Hepatic stellate cell (primary cell): ENCODE measurements around the gene NSD1.

Experiments
- DNase-seq: peaks from one replicate; pipeline ENCODE4 v3.0.0; 2011; ENCODE audit warnings: low spot score

Gene NSD1

DNA sequence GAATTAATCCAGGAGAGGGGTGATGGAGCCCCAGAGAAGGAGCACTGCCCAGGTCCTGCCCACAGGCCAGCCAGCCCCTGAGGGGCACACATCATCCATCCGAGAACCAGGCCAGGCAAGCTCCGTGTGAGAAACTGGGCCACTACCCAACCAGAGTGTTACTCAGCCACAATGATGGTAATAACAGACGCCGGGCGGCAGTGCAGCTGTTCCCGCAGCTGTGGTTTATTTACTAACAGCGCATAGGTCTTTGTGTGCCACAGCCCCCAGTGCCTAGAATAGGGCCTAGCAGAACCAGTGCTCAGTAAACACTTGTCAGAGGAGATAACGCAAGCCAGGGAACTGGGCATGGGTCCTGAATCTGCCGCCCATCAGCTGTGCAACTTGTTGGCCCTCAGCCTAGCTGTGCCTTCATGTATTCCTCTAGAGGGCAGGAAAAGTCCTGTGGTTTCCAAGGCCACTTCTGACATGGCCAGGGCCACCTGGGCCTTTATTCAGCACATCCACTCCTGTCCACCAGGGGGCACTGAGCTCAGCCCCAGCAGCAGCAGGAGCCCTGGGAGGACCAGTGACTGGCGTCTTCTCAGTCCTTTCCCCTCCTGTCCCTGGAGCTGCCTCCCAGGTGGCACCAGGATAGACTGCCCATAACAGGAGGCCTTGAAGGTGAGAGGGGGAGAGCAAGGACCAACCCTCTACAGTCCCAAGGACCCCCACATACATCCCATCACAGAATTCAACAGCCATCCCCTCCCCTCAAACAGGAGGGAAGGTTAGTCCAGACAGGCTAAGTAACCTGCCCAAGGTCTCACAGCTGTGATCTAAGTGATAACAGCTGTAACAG is 176.0 kb downstream of the NSD1 start:
- DNase-seq = peak; percentile 78

DNA sequence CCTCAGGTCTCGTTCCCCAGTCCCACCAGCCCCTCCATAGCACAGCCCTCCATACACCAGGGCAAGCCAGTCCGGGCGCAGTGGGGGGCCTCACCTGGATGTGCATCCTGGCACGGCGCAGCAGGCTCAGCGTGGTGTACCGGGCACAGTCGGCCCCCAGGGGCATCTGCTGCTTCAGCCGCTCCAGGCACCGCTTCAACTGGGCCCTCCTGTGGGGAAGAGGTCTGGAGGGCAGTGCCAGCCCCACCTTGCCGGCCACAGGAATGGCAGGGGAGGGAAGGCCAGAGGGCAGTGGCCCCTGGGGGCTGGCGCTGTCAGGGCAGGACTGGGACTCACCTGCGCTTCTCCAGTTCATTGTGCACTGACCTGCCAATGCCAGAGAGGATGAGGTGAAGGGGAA is 176.8 kb downstream of the NSD1 start:
- no peak for DNase-seq

DNA sequence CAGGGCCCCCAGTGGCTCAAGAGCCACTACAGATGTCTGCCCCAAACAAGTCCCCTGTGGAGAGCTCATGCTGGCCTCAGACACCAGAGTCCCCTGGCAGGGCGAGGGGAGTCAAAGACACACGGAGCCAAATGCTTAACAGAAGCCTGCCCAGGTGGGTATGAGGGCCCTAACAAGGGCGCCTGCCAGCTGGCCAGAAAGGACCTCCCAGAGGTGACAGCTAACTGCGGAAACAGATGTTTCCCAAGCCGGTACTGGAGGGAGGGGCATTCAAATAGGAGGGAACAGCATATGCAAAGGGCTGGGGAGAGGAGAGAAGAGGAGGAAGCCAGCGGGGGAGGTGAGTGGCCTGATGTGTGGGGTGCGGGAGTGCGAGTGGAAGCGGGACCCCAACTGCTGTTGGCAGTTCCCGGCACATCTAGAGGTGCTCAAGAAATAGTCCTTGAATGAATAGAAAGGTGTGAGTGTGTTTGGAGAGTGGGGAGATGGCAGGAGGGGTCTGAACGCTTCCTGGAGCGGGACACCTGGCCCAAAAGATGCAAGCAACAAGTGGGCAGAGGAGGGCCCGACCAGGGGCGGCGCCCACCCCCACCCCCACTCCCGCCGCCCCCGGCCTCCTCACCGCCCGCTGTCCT is 177.3 kb downstream of the NSD1 start:
- no peak for DNase-seq

DNA sequence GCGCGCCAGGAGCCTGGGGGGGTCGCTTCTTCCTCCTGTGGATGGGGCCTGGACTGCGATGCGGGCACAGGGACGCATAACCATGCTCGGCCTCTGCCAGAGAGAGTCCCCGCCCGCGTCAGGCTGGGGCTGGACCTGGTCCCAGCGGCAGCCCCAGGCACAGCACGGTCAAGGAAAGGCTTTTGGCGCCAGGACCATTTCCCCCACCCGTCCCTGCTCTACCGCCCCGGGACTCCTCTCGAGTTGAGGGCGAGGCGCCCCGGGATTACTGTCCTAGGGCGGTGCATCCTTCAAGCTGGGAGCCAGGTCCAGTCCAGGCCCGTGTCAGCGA is 177.8 kb downstream of the NSD1 start:
- DNase-seq = peak; percentile 59

DNA sequence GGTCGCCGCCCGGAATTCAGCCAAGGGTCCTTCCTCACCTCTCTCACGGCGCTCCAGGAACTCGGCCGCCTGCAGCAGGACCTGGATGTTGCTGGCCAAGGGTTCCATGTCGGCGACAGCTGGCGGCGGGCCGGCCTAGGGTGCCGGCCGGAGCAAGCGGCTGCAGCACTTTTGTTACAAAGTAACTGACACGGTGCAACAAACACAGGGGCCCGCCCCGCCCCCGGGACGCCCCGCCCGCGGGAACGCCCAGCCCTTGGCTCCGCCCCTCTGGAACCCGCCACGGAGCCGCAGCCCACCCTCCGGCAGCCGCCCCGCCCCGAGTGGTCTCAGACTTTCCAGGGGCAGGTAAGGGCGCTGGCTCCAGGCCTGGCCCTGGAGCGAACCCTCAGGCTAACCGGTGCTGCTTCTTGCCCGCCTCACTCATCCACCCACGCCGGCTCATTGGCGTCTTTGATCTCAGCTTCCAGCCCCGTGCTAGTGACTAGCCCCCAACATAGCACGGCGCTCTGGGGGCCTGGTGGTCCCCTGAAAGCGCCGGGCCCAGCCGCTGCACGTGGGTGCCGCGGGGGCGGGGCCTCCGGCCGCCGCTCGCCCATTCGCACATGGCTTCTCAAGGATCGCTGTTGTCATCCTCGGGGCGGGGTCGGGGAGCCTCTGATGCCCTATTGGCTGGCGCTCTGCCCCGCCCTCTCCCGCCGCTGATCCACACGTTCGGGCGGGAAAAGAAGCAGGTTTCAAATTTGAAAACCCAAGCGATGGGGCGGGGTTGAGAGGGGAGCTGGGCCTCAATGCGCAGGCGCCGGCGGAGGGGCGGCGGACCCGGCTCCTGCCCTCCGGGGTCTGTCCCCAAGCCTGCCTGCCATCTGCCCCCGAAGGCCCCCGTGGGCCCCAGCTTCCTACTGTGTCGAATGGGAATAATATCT is 178.4 kb downstream of the NSD1 start, which contains the start of gene MXD3:
Gene MXD3, minus strand, starts transcription at position 176 of the 926 bp plus-strand sequence. Its CDS starts 68 bp downstream, at position 108.
- peak; percentile 99 for DNase-seq

DNA sequence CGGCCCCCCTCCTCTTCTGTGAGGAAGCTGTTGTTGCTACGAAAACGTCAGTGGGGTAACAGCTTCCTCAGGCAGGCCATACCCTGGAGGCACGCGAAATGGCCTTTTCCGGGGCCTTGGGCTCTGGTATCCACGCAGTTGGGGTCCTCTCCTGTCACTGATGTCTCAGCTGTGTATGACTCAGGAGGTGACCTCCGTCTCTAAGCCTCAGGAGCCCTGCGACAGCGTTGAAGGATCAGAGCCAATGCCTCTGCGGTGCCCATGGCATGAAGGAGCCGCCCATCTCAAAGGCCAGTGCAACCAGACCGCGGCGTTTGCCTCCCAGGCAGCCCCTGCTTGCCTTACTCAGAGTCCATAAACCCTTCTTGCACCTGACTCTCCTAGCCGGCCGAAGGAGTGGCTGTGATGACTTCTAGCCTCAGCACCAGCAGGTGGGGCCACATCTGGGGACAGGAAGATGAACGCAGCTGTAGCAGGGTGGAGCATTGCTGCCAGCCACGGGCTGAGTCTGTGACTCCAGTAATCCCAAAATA is 179.1 kb downstream of the NSD1 start:
- no peak for DNase-seq

DNA sequence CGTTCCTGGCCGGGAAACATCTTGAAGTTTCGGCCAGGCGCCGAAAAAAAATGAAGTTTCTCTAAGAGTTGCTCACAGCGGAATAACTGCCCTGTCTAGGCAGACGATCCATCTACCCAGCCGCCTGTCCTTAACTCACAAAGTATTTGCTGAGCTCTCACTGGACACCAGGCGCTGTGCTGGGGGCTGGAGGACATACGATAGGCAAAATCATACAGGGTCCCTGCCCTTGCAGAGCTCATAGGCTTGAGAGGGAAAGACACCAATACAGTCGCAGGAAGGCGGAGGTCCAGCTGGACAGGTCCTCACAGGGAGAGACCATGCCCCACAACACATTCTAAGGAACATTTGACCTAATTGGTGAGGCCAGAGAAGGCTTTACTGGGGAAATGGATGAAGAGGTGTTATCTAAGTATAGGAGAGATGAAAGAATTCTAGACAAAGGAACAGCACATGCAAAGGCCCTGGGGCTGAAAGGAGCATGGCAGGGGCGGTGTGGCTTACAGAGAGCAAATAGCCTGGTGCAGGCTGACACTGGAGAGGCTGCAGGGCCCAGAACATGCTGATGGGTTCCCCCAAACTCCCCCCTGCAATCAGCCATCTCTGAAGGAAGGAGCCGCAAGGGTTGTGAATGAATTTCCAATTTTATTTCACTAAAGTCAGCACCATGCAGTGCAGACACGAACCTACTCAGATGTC is 180.1 kb downstream of the NSD1 start:
- DNase-seq = no peak

DNA sequence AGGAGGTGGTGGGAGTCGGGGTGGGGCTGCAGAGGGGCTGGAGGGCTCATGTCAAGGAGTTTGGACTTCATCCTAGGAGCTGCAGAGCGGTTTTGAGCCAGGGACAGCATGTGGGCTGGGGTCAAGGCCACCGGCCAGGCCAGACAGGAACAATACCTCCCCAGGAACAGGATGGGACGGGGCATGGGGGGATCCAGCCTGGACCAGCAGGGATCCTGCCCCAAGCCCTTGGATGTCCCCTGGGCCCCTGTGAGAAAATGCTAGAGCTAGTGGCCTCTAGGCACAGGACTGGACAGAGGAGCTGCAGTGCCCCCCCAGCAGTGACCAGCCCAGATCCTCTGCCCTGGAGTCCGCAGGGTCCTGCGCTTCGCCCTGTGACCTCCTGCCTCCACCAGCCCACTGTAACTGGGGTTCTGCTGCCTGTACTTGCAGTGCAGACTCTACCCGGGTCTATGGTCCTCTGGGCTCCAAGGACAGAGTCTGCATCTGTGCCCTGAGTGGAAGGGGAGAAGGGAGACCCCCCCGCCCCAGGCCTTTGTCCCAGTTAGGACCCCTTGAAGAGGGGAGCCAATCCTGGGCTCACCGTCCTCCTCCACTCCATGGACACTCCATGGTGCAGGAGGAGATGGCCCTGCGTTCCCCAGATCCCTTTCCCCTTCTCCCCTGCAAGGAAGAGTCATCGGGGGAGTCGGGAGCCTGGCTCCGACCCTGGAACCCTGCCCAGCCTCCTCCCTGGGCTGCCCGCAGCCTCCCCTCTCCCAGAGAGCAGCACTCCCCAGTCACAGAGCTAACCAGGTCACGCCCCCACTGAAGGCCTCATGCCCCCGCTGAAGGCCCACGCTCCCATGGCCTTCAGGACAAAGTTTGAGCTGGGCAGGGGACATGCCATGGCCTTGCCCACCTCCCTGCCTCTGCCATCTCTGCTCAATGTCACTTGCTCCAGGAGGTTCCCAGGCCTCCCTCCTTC is 181.1 kb downstream of the NSD1 start:
- DNase-seq = no peak

DNA sequence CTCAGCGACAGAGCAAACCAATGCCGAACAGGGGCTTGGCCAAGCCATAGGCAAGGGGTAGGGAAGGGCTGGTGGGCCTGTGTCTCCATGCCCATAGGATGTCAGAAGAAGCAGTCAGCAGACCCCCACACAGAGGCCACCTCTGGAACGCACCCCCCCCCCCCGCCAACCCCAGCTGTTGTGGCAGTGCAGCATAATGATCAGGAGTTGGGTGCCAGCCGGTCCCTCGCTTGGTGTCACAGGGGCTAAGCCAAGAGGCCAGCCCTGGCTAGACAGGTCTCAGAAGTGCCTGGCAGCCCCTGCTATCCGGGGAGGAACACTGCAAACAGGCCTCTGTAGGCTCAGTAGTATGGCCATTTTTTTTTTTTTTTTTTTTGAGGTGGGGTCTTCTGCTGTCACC is 181.8 kb downstream of the NSD1 start:
- DNase-seq = no peak

DNA sequence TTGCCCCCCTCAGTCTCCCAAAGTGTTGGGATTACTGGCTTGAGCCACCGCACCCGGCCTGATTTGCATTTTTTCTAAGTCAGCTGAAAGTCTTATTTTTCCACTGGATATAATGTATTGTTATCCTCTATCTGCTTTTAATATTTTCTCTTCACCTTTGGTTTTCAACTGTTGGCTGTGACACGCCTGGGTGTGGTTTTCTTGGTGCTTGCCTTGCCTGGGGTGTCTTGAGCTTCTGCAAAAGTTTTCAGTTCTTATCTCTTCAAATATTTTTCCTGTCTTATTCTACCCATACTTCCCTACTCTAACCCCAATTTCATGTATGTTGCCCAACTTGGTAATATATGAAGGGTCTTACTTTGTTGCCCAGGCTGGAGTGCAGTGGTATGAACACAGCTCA is 182.4 kb downstream of the NSD1 start:
- DNase-seq = no peak

DNA sequence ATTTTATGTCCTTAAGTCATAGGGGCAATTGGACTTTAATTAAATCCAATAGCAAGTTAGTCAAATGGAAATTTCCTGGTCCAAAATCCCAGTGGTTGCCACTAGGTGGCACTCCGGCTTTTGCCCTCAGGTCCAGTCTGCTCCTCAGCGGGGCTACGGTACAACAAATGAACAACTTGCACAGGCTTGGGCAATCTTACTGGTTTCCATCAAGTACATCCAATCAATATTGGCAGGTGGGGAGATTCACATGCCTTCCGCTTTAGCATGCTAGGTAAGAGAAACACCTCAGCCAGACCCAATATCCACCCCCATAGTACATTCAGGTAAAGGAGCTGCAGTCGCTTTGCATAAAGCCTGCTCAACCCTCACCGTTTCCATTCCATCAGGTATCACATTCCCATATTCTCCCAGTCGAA is 184.4 kb downstream of the NSD1 start:
- peak; percentile 74 for DNase-seq

DNA sequence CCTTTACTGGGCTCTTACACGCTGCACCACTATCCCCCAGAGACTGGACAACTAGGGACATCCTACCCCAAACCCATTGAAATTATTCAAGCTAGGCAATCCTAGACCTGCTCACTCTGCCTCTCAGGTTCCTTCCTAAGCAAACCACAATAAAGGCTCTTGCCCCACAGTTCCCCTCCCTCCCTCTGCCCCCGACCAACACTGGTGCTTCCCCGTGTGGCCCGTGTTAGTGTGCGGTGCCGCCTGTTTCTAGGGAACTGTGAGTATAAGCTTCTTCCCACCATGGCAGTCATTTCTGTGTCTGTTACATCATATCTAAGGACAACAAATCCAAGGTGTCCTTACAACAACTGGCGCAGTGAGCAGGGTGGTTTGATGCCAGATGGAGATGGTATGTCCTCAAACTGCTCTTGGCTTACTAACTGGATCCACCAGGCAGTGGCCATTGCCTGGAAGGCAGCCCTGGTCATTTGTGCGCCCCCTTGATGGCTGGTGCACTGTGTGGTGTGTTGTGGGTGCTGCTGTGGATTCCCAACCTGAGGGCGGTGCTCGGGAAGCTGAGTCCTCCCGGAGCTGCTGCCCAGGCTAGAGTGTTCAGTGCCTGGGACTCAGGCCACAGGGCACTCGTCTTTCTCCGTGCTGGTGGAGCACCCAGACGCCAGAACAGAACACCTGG is 186.5 kb downstream of the NSD1 start:
- no peak for DNase-seq

DNA sequence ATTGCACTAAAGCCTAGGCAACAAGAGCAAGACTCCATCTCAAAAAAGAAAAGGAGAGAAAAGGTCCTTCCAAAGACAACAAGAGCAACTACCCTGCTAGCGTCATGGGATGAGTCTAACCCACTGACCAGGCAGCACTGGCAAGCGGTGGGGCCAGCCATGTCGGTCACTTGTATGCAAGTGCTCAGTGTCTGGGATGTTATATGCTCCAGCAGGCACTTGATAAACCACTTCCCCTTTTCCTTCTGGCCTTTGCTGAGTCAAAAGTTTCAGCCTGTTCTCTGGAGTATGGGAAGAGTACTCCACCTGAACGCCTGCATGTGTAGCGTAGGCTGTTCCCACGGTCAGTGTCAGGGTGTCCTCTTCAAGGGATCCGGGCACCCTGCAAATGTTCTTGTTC is 187.3 kb downstream of the NSD1 start:
- DNase-seq = no peak

DNA sequence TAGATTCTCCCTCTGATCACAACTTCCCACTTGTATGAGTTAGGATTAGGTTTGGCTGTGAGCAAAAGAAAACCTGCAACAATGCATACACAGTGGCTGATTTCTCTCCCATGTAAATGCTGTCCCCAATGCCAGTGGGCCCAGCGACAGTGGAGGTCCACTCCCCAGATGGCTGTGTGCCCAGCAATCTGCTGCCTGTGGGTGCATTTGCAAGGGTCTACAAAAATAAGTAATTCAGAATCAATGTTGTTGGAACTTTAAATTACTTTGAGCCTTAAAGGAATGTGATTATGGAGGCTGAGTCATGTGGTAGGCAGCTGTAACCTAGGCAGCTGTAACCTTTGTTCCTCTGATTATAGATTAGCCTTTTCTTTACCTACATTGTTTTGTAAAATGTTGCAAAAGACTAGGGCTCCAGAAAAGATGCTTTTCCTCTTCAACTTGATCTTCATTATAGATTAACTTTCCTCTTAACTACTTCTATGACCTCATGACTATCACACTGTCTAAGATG is 192.4 kb downstream of the NSD1 start:
- DNase-seq = no peak

DNA sequence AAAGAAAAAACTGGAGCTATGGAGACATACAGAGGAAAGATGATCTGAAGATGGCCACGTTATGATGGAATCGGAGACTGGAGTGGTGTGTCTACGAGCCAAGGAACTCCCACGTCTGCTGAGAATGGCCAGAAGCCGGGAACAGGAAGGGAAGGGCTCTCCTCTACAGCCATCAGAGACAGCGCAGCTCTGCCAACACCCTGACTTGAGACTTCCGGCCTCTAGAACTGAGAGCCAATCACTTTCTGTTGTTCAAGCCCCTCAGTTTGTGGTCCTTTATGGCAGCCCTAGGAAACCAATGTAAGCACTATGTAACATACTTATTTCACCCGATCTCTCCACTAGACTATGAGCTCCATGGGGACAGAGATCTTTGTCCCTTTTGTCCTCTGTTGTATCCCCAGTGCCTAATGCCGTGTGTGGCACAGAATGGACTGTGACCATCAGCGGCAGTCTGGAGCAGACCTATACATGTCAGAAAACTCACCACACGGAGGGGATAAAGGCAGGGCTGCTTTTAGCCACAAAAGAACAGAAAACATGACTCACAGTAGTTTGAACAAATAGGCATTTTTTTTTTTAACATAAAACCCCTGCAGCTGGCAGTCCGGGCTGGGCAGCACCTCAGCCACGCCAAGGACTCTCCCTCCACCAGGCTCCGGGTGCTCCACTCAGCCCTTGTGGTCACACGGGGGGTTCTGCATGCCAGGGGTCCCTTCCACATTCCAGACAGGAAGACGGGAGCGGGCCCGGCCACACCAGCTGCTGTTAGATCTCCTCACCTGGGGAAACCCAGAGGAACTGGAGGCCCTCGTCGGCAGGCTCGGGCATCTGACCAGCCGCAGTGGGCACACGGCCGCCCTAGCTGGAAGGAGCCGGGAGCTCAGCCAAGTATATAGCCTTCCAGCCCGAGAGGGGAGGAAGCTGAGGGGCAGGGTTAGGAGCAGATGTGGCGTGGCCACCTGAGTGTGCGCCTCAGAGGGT is 194.3 kb downstream of the NSD1 start:
- no peak for DNase-seq

DNA sequence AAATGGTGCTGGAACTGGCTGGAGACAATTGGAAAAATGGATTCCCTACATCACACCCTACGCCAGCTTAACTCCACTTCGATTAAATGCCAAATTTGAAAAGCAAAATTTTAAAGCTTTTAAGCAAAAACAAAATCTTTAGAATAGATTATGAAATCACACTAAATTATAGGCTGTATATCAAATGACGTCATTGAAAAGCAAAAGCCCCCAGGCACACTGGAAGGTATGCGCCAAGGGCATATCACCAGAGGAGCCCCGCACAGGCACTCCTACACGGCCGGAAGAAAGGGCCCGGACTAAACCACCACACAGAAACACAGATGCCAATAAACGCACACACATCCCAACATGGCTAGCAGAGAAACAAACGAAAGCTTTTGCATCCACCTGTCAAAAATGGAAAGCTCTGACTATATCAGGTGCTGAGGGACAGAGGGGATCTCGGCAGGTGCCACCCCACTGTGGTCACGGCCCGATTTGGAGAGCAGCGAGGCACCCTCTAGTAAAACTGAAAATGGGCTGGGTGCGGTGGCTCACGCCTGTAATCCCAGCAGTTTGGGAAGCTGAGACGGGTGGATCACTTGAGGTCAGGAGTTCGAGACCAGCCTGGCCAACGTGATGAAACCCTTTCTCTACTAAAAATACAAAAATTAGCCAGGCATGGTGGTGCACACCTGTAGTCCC is 195.1 kb downstream of the NSD1 start:
- DNase-seq = no peak

DNA sequence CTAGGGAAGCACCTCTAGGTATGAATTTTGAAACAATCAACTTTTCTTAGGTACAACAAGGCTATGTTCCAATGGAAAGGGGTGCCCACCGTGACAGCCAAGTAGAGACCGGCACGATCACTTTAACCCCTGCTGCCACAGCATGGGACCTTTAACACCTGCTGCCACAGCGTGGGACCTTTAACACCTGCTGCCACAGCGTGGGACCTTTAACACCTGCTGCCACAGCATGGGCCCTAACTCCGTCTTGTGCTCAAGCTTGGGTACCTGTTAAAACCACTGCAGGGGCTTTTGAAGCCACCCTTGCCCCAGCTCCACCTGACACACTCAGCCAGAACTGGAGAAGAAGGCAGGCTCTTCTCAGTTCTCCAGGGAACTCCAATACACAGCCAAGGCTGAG is 196.3 kb downstream of the NSD1 start:
- no peak for DNase-seq
